ENCODE results near the gene PRDM15. TPM values are rescaled to one million over a fixed set of nuclear protein-coding genes. Genes with fewer than 3 reads are reported as not detected.

The PRDM15 gene
- total and polyA plus RNA-seq, 8 donors = 0.92 to 44.6 (median 3.4) TPM

DNA sequence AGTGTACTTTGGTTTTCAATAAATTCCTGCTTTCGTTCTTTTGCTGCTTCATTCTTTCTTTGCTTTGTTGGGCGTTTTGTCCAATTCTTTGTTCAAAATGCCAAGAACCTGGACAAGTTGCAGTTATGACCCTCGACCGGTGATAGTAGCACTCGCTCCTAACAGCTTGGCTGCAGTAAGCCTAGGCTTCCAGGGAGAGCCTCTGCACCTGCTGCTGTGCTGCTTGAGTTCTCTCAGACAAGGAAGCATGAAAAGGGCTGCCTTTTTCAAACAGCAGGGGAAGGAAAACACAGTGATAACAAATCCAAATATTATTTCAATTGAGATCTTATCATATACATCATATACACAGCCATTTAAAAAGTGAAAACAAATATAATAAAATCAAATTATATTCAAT, 99.5 kb downstream of the PRDM15 start:
- 17 to 46% (median 22%) methylated on average over 5 of the region's 5 CpGs for WGBS, 5 donors
- Histone ChIP-seq H3K4me1 (peaks cover 25 to 31% (median 27%) of the 10 kb centered on the region in 4 donors), H3K27ac (peak overlapping the region; percentile 31 to 82 (median 53)), H3K36me3 (no peaks in the 10 kb centered on the region), H3K4me3 (peak overlapping the region in 2 of 4 donors; percentile 2 to 7), H3K27me3 (peaks cover 5 to 76% (median 25%) of the 10 kb centered on the region in 3 donors), H3K9me3 (no peaks in the 10 kb centered on the region)
- no peak for TF ChIP-seq POLR2A (IDR thresholded peaks at IDR 0.05)
- no peak for TF ChIP-seq EP300 (IDR thresholded peaks at IDR 0.05)
- no peak for TF ChIP-seq POLR2AphosphoS5 (IDR thresholded peaks at IDR 0.05)
- TF ChIP-seq, protein P1, sequence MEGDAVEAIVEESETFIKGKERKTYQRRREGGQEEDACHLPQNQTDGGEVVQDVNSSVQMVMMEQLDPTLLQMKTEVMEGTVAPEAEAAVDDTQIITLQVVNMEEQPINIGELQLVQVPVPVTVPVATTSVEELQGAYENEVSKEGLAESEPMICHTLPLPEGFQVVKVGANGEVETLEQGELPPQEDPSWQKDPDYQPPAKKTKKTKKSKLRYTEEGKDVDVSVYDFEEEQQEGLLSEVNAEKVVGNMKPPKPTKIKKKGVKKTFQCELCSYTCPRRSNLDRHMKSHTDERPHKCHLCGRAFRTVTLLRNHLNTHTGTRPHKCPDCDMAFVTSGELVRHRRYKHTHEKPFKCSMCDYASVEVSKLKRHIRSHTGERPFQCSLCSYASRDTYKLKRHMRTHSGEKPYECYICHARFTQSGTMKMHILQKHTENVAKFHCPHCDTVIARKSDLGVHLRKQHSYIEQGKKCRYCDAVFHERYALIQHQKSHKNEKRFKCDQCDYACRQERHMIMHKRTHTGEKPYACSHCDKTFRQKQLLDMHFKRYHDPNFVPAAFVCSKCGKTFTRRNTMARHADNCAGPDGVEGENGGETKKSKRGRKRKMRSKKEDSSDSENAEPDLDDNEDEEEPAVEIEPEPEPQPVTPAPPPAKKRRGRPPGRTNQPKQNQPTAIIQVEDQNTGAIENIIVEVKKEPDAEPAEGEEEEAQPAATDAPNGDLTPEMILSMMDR (IDR thresholded peaks at IDR 0.05) = no peak
- intact Hi-C loops (cut with DNase I; ENCODE audit: low total_unique reads) = no loop called here
- peak; percentile 25 to 48 for DNase-seq

DNA sequence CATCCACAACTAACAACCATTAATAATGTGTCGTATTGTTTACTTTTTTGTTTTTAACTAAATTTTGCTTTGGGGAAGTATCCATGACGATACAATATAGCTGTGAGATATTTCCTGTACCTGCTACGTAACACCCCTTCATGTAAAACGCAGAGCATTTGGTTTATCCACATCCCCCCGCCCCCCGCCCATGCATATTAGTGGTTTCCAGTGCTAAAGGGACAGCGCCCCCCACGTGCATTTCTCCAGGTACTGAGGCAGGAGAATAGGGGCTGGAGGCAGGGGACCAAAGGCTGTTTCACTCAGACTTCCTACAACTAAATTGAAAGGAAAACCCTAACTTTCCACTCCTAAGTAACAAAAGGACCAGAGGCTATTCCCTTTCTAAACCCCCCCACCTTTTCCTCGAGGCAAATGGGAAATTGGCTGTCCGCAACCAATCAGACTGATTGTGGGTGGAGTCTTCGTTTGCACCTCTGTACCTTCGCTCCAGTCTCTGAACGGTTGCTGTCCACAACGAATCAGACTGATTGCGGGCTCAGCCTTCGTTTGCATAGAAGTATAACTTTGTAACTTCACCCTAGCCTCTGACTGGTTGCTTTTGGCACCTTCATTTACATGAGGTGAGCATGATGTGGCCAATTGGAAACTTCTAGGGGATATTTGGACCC, 100.1 kb downstream of the PRDM15 start:
- 9 to 21% (median 15%) methylated on average over 16 of the region's 16 CpGs for WGBS, 5 donors
- no peak for TF ChIP-seq EP300 (IDR thresholded peaks at IDR 0.05)
- TF ChIP-seq POLR2AphosphoS5 (IDR thresholded peaks at IDR 0.05) = peak in 1 of 3 donors; percentile 14
- peak; percentile 53 to 81 for DNase-seq
- H3K27me3 ChIP-seq = peaks cover 5 to 75% (median 25%) of the 10 kb centered on the region in 3 donors
- peaks cover 24 to 31% (median 26%) of the 10 kb centered on the region in 4 donors for H3K4me1 ChIP-seq
- intact Hi-C loops (cut with DNase I; ENCODE audit: low total_unique reads) = no loop called here
- no peaks in the 10 kb centered on the region for H3K9me3 ChIP-seq
- H3K27ac ChIP-seq = peak overlapping the region; percentile 31 to 82 (median 53)
- H3K36me3 ChIP-seq = no peaks in the 10 kb centered on the region
- H3K4me3 ChIP-seq = peak overlapping the region in 2 of 4 donors; percentile 2 to 7

DNA sequence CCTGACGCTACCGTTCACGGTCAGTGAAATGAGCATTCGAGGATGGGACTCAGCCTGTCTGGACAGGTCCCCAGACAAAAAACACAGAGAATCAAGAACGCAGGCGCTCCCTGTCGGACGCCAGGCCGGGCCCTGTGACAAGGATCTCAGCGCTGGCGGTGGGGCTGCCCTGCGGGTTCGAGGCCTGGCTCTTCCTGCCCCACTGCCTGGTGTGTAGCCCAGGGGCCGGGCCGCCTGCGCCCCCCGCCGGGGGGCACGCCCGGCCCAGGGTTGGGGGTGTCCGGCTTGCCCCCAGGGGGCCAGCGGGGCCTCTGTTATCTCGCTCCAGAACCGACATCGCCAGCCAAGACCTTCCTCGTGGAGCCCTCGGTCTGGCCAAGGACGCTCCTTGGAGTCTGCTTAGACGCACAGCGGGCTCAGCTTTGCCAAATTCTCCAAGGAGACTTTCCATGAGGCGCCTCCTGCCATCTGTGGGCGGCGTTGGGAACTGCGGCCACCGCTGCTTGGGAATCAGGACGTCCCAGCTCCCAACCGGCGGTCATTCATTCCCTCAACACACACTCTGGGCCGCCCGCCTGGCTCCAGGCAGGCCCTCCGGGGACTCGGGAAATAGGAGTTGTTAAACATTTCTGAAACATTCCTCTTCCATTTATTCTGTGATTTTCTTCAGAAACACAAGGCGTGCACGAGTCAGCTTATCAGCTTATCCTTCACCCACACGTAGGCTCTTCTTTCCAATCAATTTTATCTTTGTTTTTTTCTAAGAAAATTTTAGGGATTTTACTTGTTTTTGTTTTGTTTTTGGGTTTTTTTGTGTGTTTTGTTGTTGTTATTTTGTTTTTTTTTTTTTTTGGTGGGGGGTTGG, 101.0 kb downstream of the PRDM15 start:
- H3K27ac ChIP-seq = no peak overlapping the region
- intact Hi-C loops (cut with DNase I; ENCODE audit: low total_unique reads) = no loop called here
- peak overlapping the region in 1 of 4 donors; percentile 16 for H3K4me3 ChIP-seq
- WGBS, 5 donors = 20 to 33% (median 22%) methylated on average over 34 to 45 of the region's 45 CpGs
- H3K4me1 ChIP-seq = peaks cover 18 to 28% (median 22%) of the 10 kb centered on the region in 4 donors
- DNase-seq = peak; percentile 94
- TF ChIP-seq POLR2A (IDR thresholded peaks at IDR 0.05) (no peak), POLR2AphosphoS5 (IDR thresholded peaks at IDR 0.05) (peak in 2 of 3 donors; percentile 33 to 70), EP300 (IDR thresholded peaks at IDR 0.05) (no peak)
- TF ChIP-seq, protein P1 (IDR thresholded peaks at IDR 0.05) = peak in 6 of 7 experiments; percentile 22 to 98 (median 92)
- no peaks in the 10 kb centered on the region for H3K36me3 ChIP-seq
- H3K9me3 ChIP-seq = no peaks in the 10 kb centered on the region
- H3K27me3 ChIP-seq = peaks cover 5 to 74% (median 25%) of the 10 kb centered on the region in 3 donors

DNA sequence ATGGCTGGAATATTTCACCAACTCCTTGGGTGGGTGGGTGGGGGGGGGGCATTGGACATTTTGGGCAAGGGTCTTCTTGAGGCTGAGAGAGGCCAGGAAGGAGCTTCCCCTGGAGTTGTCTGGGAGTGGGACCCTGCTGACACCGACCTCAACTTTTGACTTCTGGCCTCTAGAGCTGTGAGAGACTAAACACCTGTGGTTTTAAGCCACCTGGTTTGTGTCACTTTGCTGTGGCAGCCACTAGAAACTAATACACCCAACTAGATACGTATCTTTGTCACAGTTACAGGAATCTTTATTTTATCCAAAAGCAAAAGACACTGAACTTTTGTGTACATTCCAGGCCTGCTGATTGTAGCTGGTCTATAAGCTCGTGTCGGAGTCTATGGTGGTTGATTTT, 102.4 kb downstream of the PRDM15 start:
- H3K27ac ChIP-seq = no peak overlapping the region
- WGBS, 5 donors = 74 to 91% (median 80%) methylated on average over 4 of the region's 4 CpGs

More for the DNA sequence above, 102.4 kb downstream of the PRDM15 start:
- TF ChIP-seq EP300 (IDR thresholded peaks at IDR 0.05) (no peak), POLR2AphosphoS5 (IDR thresholded peaks at IDR 0.05) (no peak), POLR2A (IDR thresholded peaks at IDR 0.05) (no peak)
- TF ChIP-seq, protein P1 (IDR thresholded peaks at IDR 0.05) = no peak
- Histone ChIP-seq H3K4me1 (peaks cover 18 to 28% (median 20%) of the 10 kb centered on the region in 4 donors), H3K36me3 (no peaks in the 10 kb centered on the region), H3K27me3 (peaks cover 5 to 73% (median 35%) of the 10 kb centered on the region in 3 donors), H3K9me3 (no peaks in the 10 kb centered on the region), H3K4me3 (no peak overlapping the region)
- intact Hi-C loops (cut with DNase I; ENCODE audit: low total_unique reads) = no loop called here
- no peak for DNase-seq

All from stomach (tissue), 9 donors.